ENCODE measurements around the gene UPF2.

The UPF2 gene

DNA sequence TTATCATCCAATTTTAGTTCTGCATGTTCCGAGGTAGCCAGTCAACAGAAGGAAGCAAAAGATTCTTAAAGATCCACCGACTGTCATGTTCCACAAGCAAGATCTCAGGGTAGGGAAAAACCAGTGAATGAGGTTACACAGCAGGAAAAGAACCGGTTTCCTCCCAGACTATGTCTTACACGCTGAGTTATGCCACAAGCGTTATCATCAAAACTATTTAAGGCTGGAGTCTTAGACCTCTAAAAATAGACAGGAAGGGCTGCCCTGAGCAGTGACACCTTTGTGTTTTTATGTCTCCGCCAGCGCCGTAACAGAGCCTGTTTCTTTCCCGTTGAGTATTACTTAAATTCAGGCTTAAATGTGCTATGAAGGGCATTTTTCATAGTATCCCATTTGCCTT lies 171.1 kb downstream of the UPF2 start:
- TF ChIP-seq JUND (IDR thresholded peaks at IDR 0.05; ENCODE audit: low read depth): no peak
- no peak for DNase-seq (ENCODE audit: low read depth in 1 of 2, low spot score in 1 of 2)
- in situ Hi-C loops (cut with HindIII; ENCODE audit: low pct_unique_long_range_greater_than_20kb, low sequenced_read_pairs): no loop called here

DNA sequence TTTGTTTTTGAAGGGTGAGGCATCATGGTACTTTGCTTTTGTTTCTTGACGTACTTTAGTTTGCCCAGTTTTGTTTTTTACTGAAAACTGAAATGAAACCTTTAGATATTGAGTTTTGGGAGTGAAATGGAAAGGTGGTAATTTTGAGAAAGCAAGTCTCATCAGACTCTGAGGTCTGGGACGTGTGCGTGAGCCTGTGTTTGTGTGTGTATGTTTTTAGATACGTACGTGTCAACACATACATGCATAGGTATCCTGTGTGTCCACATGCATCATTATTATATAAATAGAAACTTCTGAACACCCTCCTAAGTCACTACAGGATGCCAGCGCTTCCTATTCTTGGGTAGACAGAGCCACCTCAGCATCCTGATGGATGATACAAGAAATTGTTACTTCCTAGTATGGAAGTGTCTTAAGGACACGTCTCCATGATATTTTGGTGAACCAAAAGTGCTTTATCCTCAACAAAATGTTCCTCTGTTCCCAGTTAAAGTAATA lies 171.7 kb downstream of the UPF2 start:
- no peak for TF ChIP-seq JUND (IDR thresholded peaks at IDR 0.05; ENCODE audit: low read depth)
- in situ Hi-C loops (cut with HindIII; ENCODE audit: low pct_unique_long_range_greater_than_20kb, low sequenced_read_pairs): no loop called here
- DNase-seq (ENCODE audit: low read depth in 1 of 2, low spot score in 1 of 2): no peak

DNA sequence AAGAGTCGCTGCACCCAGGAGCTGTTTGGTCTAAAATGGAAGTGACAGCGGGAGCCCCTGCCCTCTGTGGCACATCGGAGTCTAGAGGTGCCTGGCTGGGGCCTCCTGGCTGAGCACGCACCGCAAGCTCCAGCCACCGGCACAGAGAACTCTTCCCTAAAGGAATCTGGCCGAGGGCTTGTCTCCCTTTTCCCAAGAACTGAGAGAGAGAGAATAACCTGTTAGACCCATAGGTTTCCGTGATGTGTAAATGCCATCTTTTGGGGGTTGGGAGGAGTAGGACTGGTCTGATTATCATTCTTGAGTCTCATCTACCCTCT lies 172.2 kb downstream of the UPF2 start:
- TF ChIP-seq JUND (IDR thresholded peaks at IDR 0.05; ENCODE audit: low read depth): no peak
- no peak for DNase-seq (ENCODE audit: low read depth in 1 of 2, low spot score in 1 of 2)
- in situ Hi-C loops (cut with HindIII; ENCODE audit: low pct_unique_long_range_greater_than_20kb, low sequenced_read_pairs): no loop called here

Data from T47D (cell line).